ENCODE results near the gene FBXL20. TPM values are rescaled to one million over a fixed set of nuclear protein-coding genes. Genes with fewer than 3 reads are reported as not detected.

FBXL20 gene
- total RNA-seq, 1 experiment from 2014 or later, result 17.2 TPM

DNA sequence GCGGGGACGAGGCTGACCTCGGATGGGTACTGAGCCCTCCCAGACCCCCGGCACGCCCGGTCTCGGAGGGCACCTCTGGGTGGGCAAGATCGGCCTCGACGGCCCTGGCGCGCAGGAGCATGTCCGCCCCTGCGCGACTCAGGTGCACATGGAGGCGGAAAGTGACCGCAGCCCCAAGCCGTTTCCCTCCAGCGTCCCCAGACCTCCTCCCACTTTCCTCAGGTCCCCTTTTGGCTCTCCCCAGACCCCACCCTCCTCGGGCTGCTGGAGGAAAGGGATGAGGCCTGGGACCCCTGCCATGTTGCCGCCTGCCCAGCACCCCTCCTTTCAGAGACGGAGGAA, 191.4 kb downstream of the FBXL20 start (continued):
- TF ChIP-seq, protein P1, sequence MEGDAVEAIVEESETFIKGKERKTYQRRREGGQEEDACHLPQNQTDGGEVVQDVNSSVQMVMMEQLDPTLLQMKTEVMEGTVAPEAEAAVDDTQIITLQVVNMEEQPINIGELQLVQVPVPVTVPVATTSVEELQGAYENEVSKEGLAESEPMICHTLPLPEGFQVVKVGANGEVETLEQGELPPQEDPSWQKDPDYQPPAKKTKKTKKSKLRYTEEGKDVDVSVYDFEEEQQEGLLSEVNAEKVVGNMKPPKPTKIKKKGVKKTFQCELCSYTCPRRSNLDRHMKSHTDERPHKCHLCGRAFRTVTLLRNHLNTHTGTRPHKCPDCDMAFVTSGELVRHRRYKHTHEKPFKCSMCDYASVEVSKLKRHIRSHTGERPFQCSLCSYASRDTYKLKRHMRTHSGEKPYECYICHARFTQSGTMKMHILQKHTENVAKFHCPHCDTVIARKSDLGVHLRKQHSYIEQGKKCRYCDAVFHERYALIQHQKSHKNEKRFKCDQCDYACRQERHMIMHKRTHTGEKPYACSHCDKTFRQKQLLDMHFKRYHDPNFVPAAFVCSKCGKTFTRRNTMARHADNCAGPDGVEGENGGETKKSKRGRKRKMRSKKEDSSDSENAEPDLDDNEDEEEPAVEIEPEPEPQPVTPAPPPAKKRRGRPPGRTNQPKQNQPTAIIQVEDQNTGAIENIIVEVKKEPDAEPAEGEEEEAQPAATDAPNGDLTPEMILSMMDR (IDR thresholded peaks at IDR 0.05 in 2 of 3, conservative IDR thresholded peaks at IDR 0.05 in 1 of 3; ENCODE audit: borderline replicate concordance in 1 of 3, insufficient read depth in 1 of 3, low read depth in 2 of 3, low read length in 2 of 3), result no peak
- TF ChIP-seq RAD21 (IDR thresholded peaks at IDR 0.05; ENCODE audit: low read depth) (no peak), TCF7L2 (IDR thresholded peaks at IDR 0.05; ENCODE audit: borderline replicate concordance, extremely low read depth, insufficient read depth, insufficient read length) (no peak), EZH2 (IDR thresholded peaks at IDR 0.05) (no peak)

- Histone ChIP-seq H4K20me1 (ENCODE audit: insufficient read depth) (no peaks in the 10 kb centered on the region; the same call in 1 of the 2 replicates), H3K4me2 (ENCODE audit: low read length) (peak overlapping the region; percentile 21; the same call in 1 of the 2 replicates), H3K9ac (ENCODE audit: low read length) (no peak overlapping the region), H3K4me3 (replicated peaks in 1 of 2; ENCODE audit: low read depth in 1 of 2, low read length in 2 of 2) (no peak overlapping the region), H3K9me3 (ENCODE audit: control insufficient read depth in 1 of 2, insufficient read depth in 1 of 2, low read depth in 1 of 2, low read length in 2 of 2) (no peaks in the 10 kb centered on the region), H3K4me1 (ENCODE audit: control insufficient read depth in 1 of 2, insufficient read depth in 2 of 2, low read length in 2 of 2) (peaks cover 20 to 39% of the 10 kb centered on the region in 2 experiments), H3K9me2 (ENCODE audit: insufficient read depth) (no peaks in the 10 kb centered on the region), H2AFZ (ENCODE audit: low read depth, low read length, poor library complexity, severe bottlenecking) (no peak overlapping the region), H3K79me2 (ENCODE audit: insufficient read depth, low read length) (no peaks in the 10 kb centered on the region), H3K27me3 (ENCODE audit: insufficient read depth, low read length) (no peaks in the 10 kb centered on the region), H3K27ac (ENCODE audit: low read depth, low read length) (no peak overlapping the region), H3K36me3 (ENCODE audit: control insufficient read depth in 1 of 2, insufficient read depth in 2 of 2, low read length in 2 of 2) (peaks cover 6 to 7% of the 10 kb centered on the region in 2 experiments; a peak in 2 of 4 replicates)
- TF ChIP-seq ATF3 (IDR thresholded peaks at IDR 0.05), result no peak
- no peak for TF ChIP-seq ZNF274 (IDR thresholded peaks at IDR 0.05; ENCODE audit: low read depth, low read length)
- no peak for TF ChIP-seq POLR2A (IDR thresholded peaks at IDR 0.05; ENCODE audit: borderline replicate concordance, extremely low read depth, insufficient read depth, insufficient read length)
- no peak for TF ChIP-seq CEBPB (IDR thresholded peaks at IDR 0.05; ENCODE audit: low read depth)
- CTCF ChIA-PET, result interaction anchor here (1.2 to 6.1 kb wide), 5 partner anchors 10 to 413 kb away, joined by 3 to 105 read pairs (median 40); no protein-coding TSS in a partner anchor
- ATAC-seq (no peak), DNase-seq (ENCODE audit: low read depth, low spot score) (no peak)
- BruUV-seq (replicated peaks), result no TSS peak
- POLR2A ChIA-PET, result no interaction called here
- RAD21 ChIA-PET (ENCODE audit: low non-redundant PET in 1 of 2, low total read pairs in 2 of 2, uncharacterized antibody in 2 of 2, unreplicated experiment in 2 of 2), result interaction anchor here in 1 of 2 experiments (0.5 kb wide), 1 partner anchor 839 kb away, joined by 3 read pairs; no protein-coding TSS in a partner anchor
- intact Hi-C loops (cut with micrococcal nuclease), result loop anchor here (5.0 to 10.0 kb wide), 2 partner anchors 315 to 413 kb away; no protein-coding TSS in a partner anchor
Measured at GRCh38 chr17:39209317-39210092, 191.9 kb downstream of the FBXL20 start.

Data from HCT116 (cell line).